Loucy (cell line): Measurements from ENCODE around the gene PSMD12.

ENCODE experiments used
- H2AFZ ChIP-seq: fragments of 200-600 bp; sonication (generic); 2 replicates; pipeline ENCODE4 v1.6.0; 2016; ENCODE audit warnings: antibody characterized with exemption, mild to moderate bottlenecking, low read length, moderate library complexity
- H3F3A ChIP-seq: fragments of 200-600 bp; 2 replicates; pipeline ENCODE4 v1.6.0; 2016; ENCODE audit warnings: antibody characterized with exemption, low read depth, mild to moderate bottlenecking
- H3K27me3 ChIP-seq: fragments of 200-600 bp; sonication (generic); 2 replicates; pipeline ENCODE4 v1.6.1; 2014; ENCODE audit warnings: low read length, mild to moderate bottlenecking; ENCODE audit not compliant: insufficient read depth, poor library complexity, severe bottlenecking
- H3K36me3 ChIP-seq: fragments of 200-600 bp; sonication (generic); 2 replicates; pipeline ENCODE4 v1.6.1; 2016; ENCODE audit warnings: low read length; ENCODE audit not compliant: insufficient read depth
- H3K4me1 ChIP-seq: fragments of 200-600 bp; sonication (generic); 2 replicates; pipeline ENCODE4 v1.5.1; 2014; ENCODE audit warnings: low read length, mild to moderate bottlenecking; ENCODE audit not compliant: insufficient read depth, poor library complexity, severe bottlenecking
- H3K4me2 ChIP-seq: fragments of 200-600 bp; sonication (generic); 2 replicates; pipeline ENCODE4 v1.6.0; 2014; ENCODE audit warnings: antibody characterized with exemption, low read length, low read depth, mild to moderate bottlenecking; ENCODE audit not compliant: poor library complexity, severe bottlenecking
- H3K4me3 ChIP-seq: fragments of 200-600 bp; sonication (generic); 2 replicates; pipeline ENCODE4 v1.5.1; 2014; ENCODE audit warnings: low read length, mild to moderate bottlenecking, mixed read lengths; ENCODE audit not compliant: poor library complexity, severe bottlenecking
- H3K79me2 ChIP-seq: fragments of 200-600 bp; sonication (generic); 2 replicates; pipeline ENCODE4 v1.6.1; 2014; ENCODE audit warnings: low read length; ENCODE audit not compliant: insufficient read depth
- H3K9ac ChIP-seq: fragments of 200-600 bp; sonication (generic); 2 replicates; pipeline ENCODE4 v1.6.0; 2014; ENCODE audit warnings: mild to moderate bottlenecking, low read depth, low read length, moderate library complexity; ENCODE audit not compliant: poor library complexity, severe bottlenecking
- H3K9me2 ChIP-seq: fragments of 200-600 bp; sonication (generic); replicated peaks from 2 replicates; pipeline ENCODE4 v1.6.1; 2016; ENCODE audit warnings: low read depth, low read length, mixed read lengths
- H3K9me3 ChIP-seq: fragments of 200-600 bp; sonication (generic); 2 replicates; pipeline ENCODE4 v1.6.1; 2014; ENCODE audit warnings: mild to moderate bottlenecking, antibody characterized with exemption, low read length, low read depth; ENCODE audit not compliant: insufficient read depth
- H4K20me1 ChIP-seq: fragments of 200-600 bp; sonication (generic); 2 replicates; pipeline ENCODE4 v1.6.0; 2014; ENCODE audit warnings: antibody characterized with exemption, low read length, mild to moderate bottlenecking; ENCODE audit not compliant: insufficient read depth, poor library complexity, severe bottlenecking
- EZH2phosphoT487 ChIP-seq: fragments of 200-600 bp; IDR thresholded peaks from 2 replicates; pipeline ENCODE4 v1.6.1; 2018; ENCODE audit warnings: antibody characterized with exemption, mild to moderate bottlenecking, moderate library complexity, borderline replicate concordance
- TF ChIP-seq, protein P1 (sequence below): fragments of 200-600 bp; sonication (generic); conservative IDR thresholded peaks from 2 replicates; pipeline ENCODE4 v1.5.1; 2014; ENCODE audit warnings: mild to moderate bottlenecking, antibody characterized with exemption, low read length

The PSMD12 gene

DNA sequence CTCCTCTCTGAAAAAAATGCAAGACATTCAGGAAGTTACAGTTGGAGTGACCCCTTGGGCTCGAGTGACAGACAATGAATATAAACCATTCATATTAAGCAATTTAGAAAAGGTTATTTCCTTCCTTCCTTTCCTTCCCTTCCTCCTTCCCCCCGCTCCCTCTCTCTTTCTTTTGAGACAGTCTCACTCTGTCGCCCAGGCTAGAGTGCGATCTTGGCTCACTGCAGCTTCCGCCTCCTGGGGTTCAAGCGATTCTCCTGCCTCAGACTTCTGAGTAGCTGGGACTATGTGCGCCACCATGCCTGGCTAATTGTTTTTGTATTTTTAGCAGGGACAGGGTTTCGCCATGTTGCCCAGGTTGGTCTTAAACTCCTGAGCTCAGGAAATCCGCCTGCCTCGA, 13.2 kb downstream of the PSMD12 start:
- Histone ChIP-seq H3K79me2 (peaks cover 23% of the 10 kb centered on the region), H3K4me2 (no peak overlapping the region), H3K4me1 (no peaks in the 10 kb centered on the region), H3K9me3 (no peaks in the 10 kb centered on the region), H3K9me2 (no peaks in the 10 kb centered on the region), H4K20me1 (peaks cover 20% of the 10 kb centered on the region), H3K4me3 (no peak overlapping the region), H3F3A (no peaks in the 10 kb centered on the region), H3K27me3 (no peaks in the 10 kb centered on the region), H3K9ac (no peak overlapping the region), H3K36me3 (peaks cover 90% of the 10 kb centered on the region), H2AFZ (no peak overlapping the region)
- TF ChIP-seq, protein P1, sequence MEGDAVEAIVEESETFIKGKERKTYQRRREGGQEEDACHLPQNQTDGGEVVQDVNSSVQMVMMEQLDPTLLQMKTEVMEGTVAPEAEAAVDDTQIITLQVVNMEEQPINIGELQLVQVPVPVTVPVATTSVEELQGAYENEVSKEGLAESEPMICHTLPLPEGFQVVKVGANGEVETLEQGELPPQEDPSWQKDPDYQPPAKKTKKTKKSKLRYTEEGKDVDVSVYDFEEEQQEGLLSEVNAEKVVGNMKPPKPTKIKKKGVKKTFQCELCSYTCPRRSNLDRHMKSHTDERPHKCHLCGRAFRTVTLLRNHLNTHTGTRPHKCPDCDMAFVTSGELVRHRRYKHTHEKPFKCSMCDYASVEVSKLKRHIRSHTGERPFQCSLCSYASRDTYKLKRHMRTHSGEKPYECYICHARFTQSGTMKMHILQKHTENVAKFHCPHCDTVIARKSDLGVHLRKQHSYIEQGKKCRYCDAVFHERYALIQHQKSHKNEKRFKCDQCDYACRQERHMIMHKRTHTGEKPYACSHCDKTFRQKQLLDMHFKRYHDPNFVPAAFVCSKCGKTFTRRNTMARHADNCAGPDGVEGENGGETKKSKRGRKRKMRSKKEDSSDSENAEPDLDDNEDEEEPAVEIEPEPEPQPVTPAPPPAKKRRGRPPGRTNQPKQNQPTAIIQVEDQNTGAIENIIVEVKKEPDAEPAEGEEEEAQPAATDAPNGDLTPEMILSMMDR, result no peak
- no peak for TF ChIP-seq EZH2phosphoT487

DNA sequence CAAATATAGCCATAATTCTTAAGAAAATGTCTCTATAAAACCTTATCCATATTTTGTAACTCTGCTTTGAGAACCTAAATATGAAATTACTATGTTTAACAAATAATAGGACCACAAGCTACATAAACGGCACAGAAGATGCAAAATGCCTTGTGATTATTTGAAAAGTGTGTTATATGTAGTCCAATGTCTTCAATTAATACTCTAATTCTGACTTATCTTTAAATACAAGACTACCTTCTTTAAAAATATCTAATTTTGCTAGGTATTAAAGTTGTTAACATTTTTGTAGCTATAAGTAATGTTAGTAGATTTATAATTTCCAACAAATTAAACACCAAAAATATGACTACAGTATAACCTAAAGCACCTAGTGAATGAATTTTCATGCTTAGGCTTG, 17.0 kb downstream of the PSMD12 start:
- H3K36me3 ChIP-seq, result peaks cover 91% of the 10 kb centered on the region
- peaks cover 4% of the 10 kb centered on the region; the same call in 1 of the 2 replicates for H3K79me2 ChIP-seq
- no peak overlapping the region for H3K4me2 ChIP-seq
- peaks cover 4% of the 10 kb centered on the region for H4K20me1 ChIP-seq
- no peak overlapping the region for H3K4me3 ChIP-seq
- TF ChIP-seq, protein P1, result no peak
- TF ChIP-seq EZH2phosphoT487, result no peak
- no peaks in the 10 kb centered on the region for H3K9me2 ChIP-seq
- no peaks in the 10 kb centered on the region for H3K9me3 ChIP-seq
- no peaks in the 10 kb centered on the region for H3K27me3 ChIP-seq
- no peak overlapping the region for H3K9ac ChIP-seq
- no peak overlapping the region for H2AFZ ChIP-seq
- H3K4me1 ChIP-seq, result no peaks in the 10 kb centered on the region
- no peaks in the 10 kb centered on the region for H3F3A ChIP-seq

DNA sequence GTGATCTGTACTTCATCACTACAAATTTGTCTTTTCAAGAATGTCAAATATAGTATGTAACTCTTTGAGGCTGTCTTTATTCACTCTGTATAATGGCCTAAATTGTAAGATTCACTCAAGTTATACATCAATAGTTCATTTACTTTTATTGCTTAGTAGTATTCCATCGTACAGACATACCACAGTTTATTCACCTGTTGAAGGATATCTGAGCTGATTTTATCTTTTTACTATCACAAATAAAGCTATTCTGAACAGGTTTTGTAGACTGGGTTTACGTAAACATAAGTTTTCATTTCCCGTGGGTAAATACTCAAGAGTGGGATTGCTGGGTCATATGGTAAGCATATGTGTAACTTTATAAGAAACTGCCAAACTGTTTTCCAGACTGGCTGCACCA, 18.6 kb downstream of the PSMD12 start:
- Histone ChIP-seq H3K9ac (no peak overlapping the region), H3K27me3 (no peaks in the 10 kb centered on the region), H4K20me1 (peaks cover 4% of the 10 kb centered on the region), H3K4me2 (no peak overlapping the region), H3K79me2 (peaks cover 4% of the 10 kb centered on the region; the same call in 1 of the 2 replicates), H3K4me3 (no peak overlapping the region), H3K9me3 (no peaks in the 10 kb centered on the region), H3K4me1 (no peaks in the 10 kb centered on the region), H3F3A (no peaks in the 10 kb centered on the region), H3K36me3 (peaks cover 90% of the 10 kb centered on the region), H3K9me2 (no peaks in the 10 kb centered on the region), H2AFZ (no peak overlapping the region)
- TF ChIP-seq EZH2phosphoT487, result no peak
- TF ChIP-seq, protein P1, result no peak
